Endothelial cell of umbilical vein (primary cell): Measurements from ENCODE around the gene PLEKHA5. TPM values are rescaled to one million over a fixed set of nuclear protein-coding genes. Genes with fewer than 3 reads are reported as not detected.

Source experiments
- BruUV-seq: library from RNA; stranded (reverse); fragments of 400-500 nt; replicated peaks from 2 replicates; lab custom pipeline; 2021; lab: Mats Ljungman, UMichigan
- CTCF ChIA-PET: fragments of 300-600, 350-600 bp; sonication (Branson Sonifier 250); formaldehyde crosslinking; loops from one replicate; lab custom pipeline; 2021; ENCODE audit warnings: antibody characterized with exemption, inconsistent platforms; lab: Charles Lee
- POLR2A ChIA-PET: fragments of 300-600, 350-600 bp; sonication (Branson Sonifier 250); formaldehyde crosslinking; loops from one replicate; lab custom pipeline; 2021; ENCODE audit warnings: antibody characterized with exemption, inconsistent platforms; lab: Charles Lee
- DNase-seq: peaks from one replicate; pipeline ENCODE4 v3.0.0-alpha.2; 2011; ENCODE audit warnings: low read depth, low spot score
- FAIRE-seq: peaks from 2 replicates; lab custom pipeline; 2011; peaks lifted over from hg19 to GRCh38; lab: Jason Lieb, UNC
- H2AFZ ChIP-seq: 2 replicates; pipeline ENCODE4 v1.6.0; 2012; ENCODE audit warnings: low read depth, low read length, control low read depth, inconsistent platforms
- H3K27ac ChIP-seq: 2 replicates; pipeline ENCODE4 v1.5.1; 2011; ENCODE audit warnings: low read depth, mild to moderate bottlenecking, control low read depth, low read length, moderate library complexity; ENCODE audit not compliant: insufficient read depth
- H3K27me3 ChIP-seq, 2 experiments: 2 replicates each; pipeline versions ENCODE4 v1.6.0 to v1.6.1; 2011; ENCODE audit warnings: low read length in 2 of 2, mixed read lengths in 1 of 2; ENCODE audit not compliant: control insufficient read depth in 2 of 2, insufficient read depth in 2 of 2
- H3K36me3 ChIP-seq, 2 experiments: 2 replicates in 1 of 2; 3 replicates in 1 of 2; pipeline ENCODE4 v1.5.1; 2011; ENCODE audit warnings: low read length in 2 of 2, mild to moderate bottlenecking in 1 of 2, moderate library complexity in 1 of 2; ENCODE audit not compliant: control insufficient read depth in 2 of 2, insufficient read depth in 2 of 2; ENCODE audit errors: extremely low read depth in 1 of 2
- H3K4me1 ChIP-seq: 3 replicates; pipeline ENCODE4 v1.5.1; 2011; ENCODE audit warnings: mild to moderate bottlenecking, low read length; ENCODE audit not compliant: control insufficient read depth, insufficient read depth; ENCODE audit errors: extremely low read depth
- H3K4me2 ChIP-seq: 2 replicates; pipeline ENCODE4 v1.6.1; 2011; ENCODE audit warnings: low read length, control low read depth, mixed read lengths; ENCODE audit not compliant: insufficient read depth
- H3K4me3 ChIP-seq, 3 experiments: fragments of 200-600 bp in 1 of 3; sonication (generic), shearing (Covaris generic) in 1 of 3; replicated peaks in 1 of 3; 2 replicates each; pipeline ENCODE4 v1.5.1; 2011 to 2016; ENCODE audit warnings: control low read depth in 3 of 3, low read length in 3 of 3, mild to moderate bottlenecking in 2 of 3, inconsistent platforms in 1 of 3, low read depth in 1 of 3, moderate library complexity in 1 of 3; ENCODE audit not compliant: insufficient read depth in 1 of 3
- H3K79me2 ChIP-seq: 2 replicates; pipeline ENCODE4 v1.6.0; 2012; ENCODE audit warnings: low read length, inconsistent platforms; ENCODE audit not compliant: control insufficient read depth, insufficient read depth
- H3K9ac ChIP-seq: replicated peaks from 2 replicates; pipeline ENCODE3; 2011; ENCODE audit warnings: low read length, control low read depth; ENCODE audit not compliant: insufficient read depth; ENCODE audit errors: extremely low read depth
- H3K9me1 ChIP-seq: replicated peaks from 3 replicates; pipeline ENCODE4 v1.6.0; 2011; ENCODE audit warnings: mild to moderate bottlenecking, low read length; ENCODE audit not compliant: control insufficient read depth, insufficient read depth; ENCODE audit errors: extremely low read depth
- H3K9me3 ChIP-seq: replicated peaks from 2 replicates; pipeline ENCODE4 v1.5.1; 2012; ENCODE audit warnings: low read length, inconsistent platforms; ENCODE audit not compliant: control insufficient read depth, insufficient read depth
- H4K20me1 ChIP-seq: replicated peaks from 2 replicates; pipeline ENCODE3; 2011; ENCODE audit warnings: mild to moderate bottlenecking, low read length; ENCODE audit not compliant: control insufficient read depth, insufficient read depth; ENCODE audit errors: extremely low read depth
- EZH2 ChIP-seq: IDR thresholded peaks from 2 replicates; pipeline ENCODE4 v1.6.1; 2012; ENCODE audit warnings: borderline replicate concordance, low read depth, mild to moderate bottlenecking, moderate library complexity, low read length, inconsistent platforms; ENCODE audit not compliant: severe bottlenecking
- FOS ChIP-seq: IDR thresholded peaks from 2 replicates; pipeline ENCODE4 v1.6.1; 2011; ENCODE audit warnings: mild to moderate bottlenecking, low read length, moderate library complexity, borderline replicate concordance; ENCODE audit not compliant: insufficient read depth
- GATA2 ChIP-seq: IDR thresholded peaks from 2 replicates; pipeline ENCODE4 v1.7.0; 2011; ENCODE audit warnings: low read depth, mild to moderate bottlenecking, moderate library complexity, mixed read lengths, low read length; ENCODE audit not compliant: insufficient read length, insufficient read depth
- JUN ChIP-seq: IDR thresholded peaks from 2 replicates; pipeline ENCODE4 v1.6.1; 2011; ENCODE audit warnings: borderline replicate concordance, low read depth; ENCODE audit not compliant: insufficient read length, insufficient read depth
- MYC ChIP-seq: IDR thresholded peaks from one replicate; pipeline ENCODE4 v1.6.1; 2011; ENCODE audit warnings: mild to moderate bottlenecking, low read depth, low read length
- POLR2A ChIP-seq: IDR thresholded peaks from 2 replicates; pipeline ENCODE4 v1.6.1; 2012; ENCODE audit warnings: low read depth, mild to moderate bottlenecking, control low read depth, low read length
- POLR2AphosphoS5 ChIP-seq: IDR thresholded peaks from 2 replicates; pipeline ENCODE4 v1.6.1; 2012; ENCODE audit warnings: low read depth, mild to moderate bottlenecking, control low read depth, low read length, moderate library complexity; ENCODE audit not compliant: insufficient read depth
- dilution Hi-C: fragments of 300-500 bp; cut with MboI; formaldehyde crosslinking; loops from one replicate; pipeline ENCODE4 v1.15.0; 2019; ENCODE audit warnings: low sequenced_read_pairs; ENCODE audit not compliant: extremely low pct_ligation_motif_present
- intact Hi-C: fragments of 100-400 bp; cut with micrococcal nuclease; formaldehyde crosslinking; loops from one replicate; pipeline ENCODE4 v1.10.0; 2022
- polyA plus RNA-seq, 4 experiments: library from polyadenylated mRNA; depleted of rRNA in 3 of 4; stranded (reverse) in 3 of 4; unstranded in 1 of 4; fragments of >200 nt; gene quantifications; 2 replicates each; pipeline versions ENCODE4 v1.2.1 to v1.2.3, GENCODE V29; 2011 to 2012; ENCODE audit warnings: missing spikeins in 1 of 4
- total RNA-seq: library from RNA; stranded (reverse); gene quantifications from 2 replicates; pipeline ENCODE4 v1.2.3, GENCODE V29; 2021
- TF ChIP-seq, protein P1 (sequence below): IDR thresholded peaks from 2 replicates; pipeline ENCODE4 v1.6.1; 2011; ENCODE audit not compliant: insufficient read depth, insufficient read length
- TF ChIP-seq, protein P2 (sequence below), 2 donors: IDR thresholded peaks; 1 replicate in 1 of 2; 2 replicates in 1 of 2; pipeline ENCODE4 v1.5.1; 2011; ENCODE audit warnings: low read length in 2 of 2, mild to moderate bottlenecking in 2 of 2, moderate library complexity in 2 of 2, control low read depth in 1 of 2, inconsistent platforms in 1 of 2, low read depth in 1 of 2; ENCODE audit not compliant: insufficient read depth in 1 of 2; ENCODE audit errors: extremely low read depth in 1 of 2

Gene PLEKHA5
- total and polyA plus RNA-seq, 2 donors (not counting 3 experiments of a cell fraction or from before 2014, with no cell fraction given) = 2.5 to 12.7 TPM

DNA sequence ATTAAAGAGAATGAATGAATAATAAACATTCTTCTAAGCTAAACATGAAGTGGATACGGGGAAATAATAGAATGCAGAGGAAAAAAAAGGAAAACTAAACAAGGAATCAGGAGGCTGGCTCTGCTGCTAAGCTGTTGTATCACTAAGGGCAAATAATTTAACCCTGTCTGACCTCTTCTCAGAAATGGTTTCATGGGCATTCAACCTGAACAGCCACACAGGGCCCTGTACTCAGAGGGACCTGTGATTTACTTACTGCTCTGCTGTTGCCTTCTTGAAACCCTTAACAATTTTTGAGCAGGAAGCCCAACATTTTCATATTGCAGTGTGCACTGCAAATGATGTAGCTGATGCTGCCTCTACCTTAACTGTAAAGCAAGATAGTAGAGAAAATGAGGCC lies 14.2 kb upstream of the PLEKHA5 start:
- TF ChIP-seq FOS (no peak), GATA2 (no peak), POLR2A (no peak), POLR2AphosphoS5 (no peak), JUN (no peak), EZH2 (no peak), MYC (no peak)
- TF ChIP-seq, protein P1, sequence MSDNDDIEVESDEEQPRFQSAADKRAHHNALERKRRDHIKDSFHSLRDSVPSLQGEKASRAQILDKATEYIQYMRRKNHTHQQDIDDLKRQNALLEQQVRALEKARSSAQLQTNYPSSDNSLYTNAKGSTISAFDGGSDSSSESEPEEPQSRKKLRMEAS = no peak
- TF ChIP-seq, protein P2, sequence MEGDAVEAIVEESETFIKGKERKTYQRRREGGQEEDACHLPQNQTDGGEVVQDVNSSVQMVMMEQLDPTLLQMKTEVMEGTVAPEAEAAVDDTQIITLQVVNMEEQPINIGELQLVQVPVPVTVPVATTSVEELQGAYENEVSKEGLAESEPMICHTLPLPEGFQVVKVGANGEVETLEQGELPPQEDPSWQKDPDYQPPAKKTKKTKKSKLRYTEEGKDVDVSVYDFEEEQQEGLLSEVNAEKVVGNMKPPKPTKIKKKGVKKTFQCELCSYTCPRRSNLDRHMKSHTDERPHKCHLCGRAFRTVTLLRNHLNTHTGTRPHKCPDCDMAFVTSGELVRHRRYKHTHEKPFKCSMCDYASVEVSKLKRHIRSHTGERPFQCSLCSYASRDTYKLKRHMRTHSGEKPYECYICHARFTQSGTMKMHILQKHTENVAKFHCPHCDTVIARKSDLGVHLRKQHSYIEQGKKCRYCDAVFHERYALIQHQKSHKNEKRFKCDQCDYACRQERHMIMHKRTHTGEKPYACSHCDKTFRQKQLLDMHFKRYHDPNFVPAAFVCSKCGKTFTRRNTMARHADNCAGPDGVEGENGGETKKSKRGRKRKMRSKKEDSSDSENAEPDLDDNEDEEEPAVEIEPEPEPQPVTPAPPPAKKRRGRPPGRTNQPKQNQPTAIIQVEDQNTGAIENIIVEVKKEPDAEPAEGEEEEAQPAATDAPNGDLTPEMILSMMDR (IDR thresholded peaks at IDR 0.05; ENCODE audit: extremely low read depth in 1 of 2, insufficient read depth in 1 of 2, low read depth in 1 of 2, low read length in 2 of 2) = no peak
- Histone ChIP-seq H3K4me2 (no peak overlapping the region), H3K36me3 (no peaks in the 10 kb centered on the region), H3K4me3 (no peak overlapping the region), H3K27me3 (no peaks in the 10 kb centered on the region), H3K4me1 (no peaks in the 10 kb centered on the region), H3K79me2 (no peaks in the 10 kb centered on the region), H3K9me3 (no peaks in the 10 kb centered on the region), H3K9me1 (no peaks in the 10 kb centered on the region), H4K20me1 (no peaks in the 10 kb centered on the region), H3K9ac (no peak overlapping the region), H3K27ac (no peak overlapping the region), H2AFZ (no peak overlapping the region)
- POLR2A ChIA-PET = no interaction called here
- FAIRE-seq (no peak), DNase-seq (no peak)
- CTCF ChIA-PET = no interaction called here
- BruUV-seq = no TSS peak
- dilution Hi-C loops = no loop called here
- intact Hi-C loops = no loop called here
